ENCODE measurements around the gene CORT. TPM values are rescaled to one million over a fixed set of nuclear protein-coding genes. Genes with fewer than 3 reads are reported as not detected.

The CORT gene
- total RNA-seq, 1 experiment from 2014 or later, result 0.66 TPM

- TF ChIP-seq, protein P1, sequence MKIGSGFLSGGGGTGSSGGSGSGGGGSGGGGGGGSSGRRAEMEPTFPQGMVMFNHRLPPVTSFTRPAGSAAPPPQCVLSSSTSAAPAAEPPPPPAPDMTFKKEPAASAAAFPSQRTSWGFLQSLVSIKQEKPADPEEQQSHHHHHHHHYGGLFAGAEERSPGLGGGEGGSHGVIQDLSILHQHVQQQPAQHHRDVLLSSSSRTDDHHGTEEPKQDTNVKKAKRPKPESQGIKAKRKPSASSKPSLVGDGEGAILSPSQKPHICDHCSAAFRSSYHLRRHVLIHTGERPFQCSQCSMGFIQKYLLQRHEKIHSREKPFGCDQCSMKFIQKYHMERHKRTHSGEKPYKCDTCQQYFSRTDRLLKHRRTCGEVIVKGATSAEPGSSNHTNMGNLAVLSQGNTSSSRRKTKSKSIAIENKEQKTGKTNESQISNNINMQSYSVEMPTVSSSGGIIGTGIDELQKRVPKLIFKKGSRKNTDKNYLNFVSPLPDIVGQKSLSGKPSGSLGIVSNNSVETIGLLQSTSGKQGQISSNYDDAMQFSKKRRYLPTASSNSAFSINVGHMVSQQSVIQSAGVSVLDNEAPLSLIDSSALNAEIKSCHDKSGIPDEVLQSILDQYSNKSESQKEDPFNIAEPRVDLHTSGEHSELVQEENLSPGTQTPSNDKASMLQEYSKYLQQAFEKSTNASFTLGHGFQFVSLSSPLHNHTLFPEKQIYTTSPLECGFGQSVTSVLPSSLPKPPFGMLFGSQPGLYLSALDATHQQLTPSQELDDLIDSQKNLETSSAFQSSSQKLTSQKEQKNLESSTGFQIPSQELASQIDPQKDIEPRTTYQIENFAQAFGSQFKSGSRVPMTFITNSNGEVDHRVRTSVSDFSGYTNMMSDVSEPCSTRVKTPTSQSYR (CRISPR knock-in tag; IDR thresholded peaks at IDR 0.05), result 0 out of 2 replicates have a peak, but pooled peaks have one; percentile 46
- TF ChIP-seq CTCF (IDR thresholded peaks at IDR 0.05) (no peak), SP1 (CRISPR knock-in tag; conservative IDR thresholded peaks at IDR 0.05) (peak; percentile 70; the same call in 1 of the 2 replicates), SMAD3 (CRISPR knock-in tag; IDR thresholded peaks at IDR 0.05; ENCODE audit: borderline replicate concordance) (peak; percentile 60; the same call in 1 of the 2 replicates), ARID4B (CRISPR knock-in tag; IDR thresholded peaks at IDR 0.05; ENCODE audit: borderline replicate concordance) (no peak; the same call in 1 of the 2 replicates), E2F4 (CRISPR knock-in tag; IDR thresholded peaks at IDR 0.05; ENCODE audit: borderline replicate concordance, low read depth) (no peak), CREM (CRISPR knock-in tag; IDR thresholded peaks at IDR 0.05) (peak; percentile 85; the same call in 1 of the 2 replicates), PRRX2 (CRISPR knock-in tag; IDR thresholded peaks at IDR 0.05) (no peak), GABPB1 (CRISPR knock-in tag; IDR thresholded peaks at IDR 0.05) (no peak), KAT7 (CRISPR knock-in tag; IDR thresholded peaks at IDR 0.05; ENCODE audit: borderline replicate concordance) (0 out of 2 replicates have a peak, but pooled peaks have one; percentile 5), ZNF121 (CRISPR knock-in tag; IDR thresholded peaks at IDR 0.05) (no peak), FOXP1 (CRISPR knock-in tag; IDR thresholded peaks at IDR 0.05; ENCODE audit: borderline replicate concordance) (peak; percentile 50; the same call in 1 of the 2 replicates), ETV6 (CRISPR knock-in tag; IDR thresholded peaks at IDR 0.05) (peak; percentile 72; the same call in 1 of the 2 replicates), ELF4 (CRISPR knock-in tag; IDR thresholded peaks at IDR 0.05; ENCODE audit: low read depth) (no peak)
- TF ChIP-seq, protein P2, sequence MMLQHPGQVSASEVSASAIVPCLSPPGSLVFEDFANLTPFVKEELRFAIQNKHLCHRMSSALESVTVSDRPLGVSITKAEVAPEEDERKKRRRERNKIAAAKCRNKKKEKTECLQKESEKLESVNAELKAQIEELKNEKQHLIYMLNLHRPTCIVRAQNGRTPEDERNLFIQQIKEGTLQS (CRISPR knock-in tag; conservative IDR thresholded peaks at IDR 0.05), result no peak
- TF ChIP-seq, protein P3, sequence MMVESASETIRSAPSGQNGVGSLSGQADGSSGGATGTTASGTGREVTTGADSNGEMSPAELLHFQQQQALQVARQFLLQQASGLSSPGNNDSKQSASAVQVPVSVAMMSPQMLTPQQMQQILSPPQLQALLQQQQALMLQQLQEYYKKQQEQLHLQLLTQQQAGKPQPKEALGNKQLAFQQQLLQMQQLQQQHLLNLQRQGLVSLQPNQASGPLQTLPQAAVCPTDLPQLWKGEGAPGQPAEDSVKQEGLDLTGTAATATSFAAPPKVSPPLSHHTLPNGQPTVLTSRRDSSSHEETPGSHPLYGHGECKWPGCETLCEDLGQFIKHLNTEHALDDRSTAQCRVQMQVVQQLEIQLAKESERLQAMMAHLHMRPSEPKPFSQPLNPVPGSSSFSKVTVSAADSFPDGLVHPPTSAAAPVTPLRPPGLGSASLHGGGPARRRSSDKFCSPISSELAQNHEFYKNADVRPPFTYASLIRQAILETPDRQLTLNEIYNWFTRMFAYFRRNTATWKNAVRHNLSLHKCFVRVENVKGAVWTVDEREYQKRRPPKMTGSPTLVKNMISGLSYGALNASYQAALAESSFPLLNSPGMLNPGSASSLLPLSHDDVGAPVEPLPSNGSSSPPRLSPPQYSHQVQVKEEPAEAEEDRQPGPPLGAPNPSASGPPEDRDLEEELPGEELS (CRISPR knock-in tag; IDR thresholded peaks at IDR 0.05), result no peak
- TF ChIP-seq, protein P4, sequence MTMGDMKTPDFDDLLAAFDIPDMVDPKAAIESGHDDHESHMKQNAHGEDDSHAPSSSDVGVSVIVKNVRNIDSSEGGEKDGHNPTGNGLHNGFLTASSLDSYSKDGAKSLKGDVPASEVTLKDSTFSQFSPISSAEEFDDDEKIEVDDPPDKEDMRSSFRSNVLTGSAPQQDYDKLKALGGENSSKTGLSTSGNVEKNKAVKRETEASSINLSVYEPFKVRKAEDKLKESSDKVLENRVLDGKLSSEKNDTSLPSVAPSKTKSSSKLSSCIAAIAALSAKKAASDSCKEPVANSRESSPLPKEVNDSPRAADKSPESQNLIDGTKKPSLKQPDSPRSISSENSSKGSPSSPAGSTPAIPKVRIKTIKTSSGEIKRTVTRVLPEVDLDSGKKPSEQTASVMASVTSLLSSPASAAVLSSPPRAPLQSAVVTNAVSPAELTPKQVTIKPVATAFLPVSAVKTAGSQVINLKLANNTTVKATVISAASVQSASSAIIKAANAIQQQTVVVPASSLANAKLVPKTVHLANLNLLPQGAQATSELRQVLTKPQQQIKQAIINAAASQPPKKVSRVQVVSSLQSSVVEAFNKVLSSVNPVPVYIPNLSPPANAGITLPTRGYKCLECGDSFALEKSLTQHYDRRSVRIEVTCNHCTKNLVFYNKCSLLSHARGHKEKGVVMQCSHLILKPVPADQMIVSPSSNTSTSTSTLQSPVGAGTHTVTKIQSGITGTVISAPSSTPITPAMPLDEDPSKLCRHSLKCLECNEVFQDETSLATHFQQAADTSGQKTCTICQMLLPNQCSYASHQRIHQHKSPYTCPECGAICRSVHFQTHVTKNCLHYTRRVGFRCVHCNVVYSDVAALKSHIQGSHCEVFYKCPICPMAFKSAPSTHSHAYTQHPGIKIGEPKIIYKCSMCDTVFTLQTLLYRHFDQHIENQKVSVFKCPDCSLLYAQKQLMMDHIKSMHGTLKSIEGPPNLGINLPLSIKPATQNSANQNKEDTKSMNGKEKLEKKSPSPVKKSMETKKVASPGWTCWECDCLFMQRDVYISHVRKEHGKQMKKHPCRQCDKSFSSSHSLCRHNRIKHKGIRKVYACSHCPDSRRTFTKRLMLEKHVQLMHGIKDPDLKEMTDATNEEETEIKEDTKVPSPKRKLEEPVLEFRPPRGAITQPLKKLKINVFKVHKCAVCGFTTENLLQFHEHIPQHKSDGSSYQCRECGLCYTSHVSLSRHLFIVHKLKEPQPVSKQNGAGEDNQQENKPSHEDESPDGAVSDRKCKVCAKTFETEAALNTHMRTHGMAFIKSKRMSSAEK (CRISPR knock-in tag; IDR thresholded peaks at IDR 0.05; ENCODE audit: borderline replicate concordance), result no peak
- TF ChIP-seq, protein P5, sequence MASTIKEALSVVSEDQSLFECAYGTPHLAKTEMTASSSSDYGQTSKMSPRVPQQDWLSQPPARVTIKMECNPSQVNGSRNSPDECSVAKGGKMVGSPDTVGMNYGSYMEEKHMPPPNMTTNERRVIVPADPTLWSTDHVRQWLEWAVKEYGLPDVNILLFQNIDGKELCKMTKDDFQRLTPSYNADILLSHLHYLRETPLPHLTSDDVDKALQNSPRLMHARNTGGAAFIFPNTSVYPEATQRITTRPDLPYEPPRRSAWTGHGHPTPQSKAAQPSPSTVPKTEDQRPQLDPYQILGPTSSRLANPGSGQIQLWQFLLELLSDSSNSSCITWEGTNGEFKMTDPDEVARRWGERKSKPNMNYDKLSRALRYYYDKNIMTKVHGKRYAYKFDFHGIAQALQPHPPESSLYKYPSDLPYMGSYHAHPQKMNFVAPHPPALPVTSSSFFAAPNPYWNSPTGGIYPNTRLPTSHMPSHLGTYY (CRISPR knock-in tag; IDR thresholded peaks at IDR 0.05), result no peak
These were observed 22.7 kb downstream of the CORT start, which contains the start of gene DFFA (continued) for GRCh38 chr1:10472220-10473144.

Measured in WTC11 (cell line).